GM19238 (cell line): ENCODE results near the gene RNF180.
"Not testable (repeated sequence)": the region's sequence is repeated elsewhere in the genome, so short reads cannot be mapped to it uniquely, and the experiment has no call there.

Source experiments
- DNase-seq: peaks from one replicate; pipeline ENCODE4 v3.0.0; 2011; ENCODE audit warnings: low spot score; ENCODE audit not compliant: insufficient read length

Gene RNF180

GRCh38 chr5:64347309-64347708, 181.7 kb downstream of the RNF180 start:
- no peak for DNase-seq

DNA sequence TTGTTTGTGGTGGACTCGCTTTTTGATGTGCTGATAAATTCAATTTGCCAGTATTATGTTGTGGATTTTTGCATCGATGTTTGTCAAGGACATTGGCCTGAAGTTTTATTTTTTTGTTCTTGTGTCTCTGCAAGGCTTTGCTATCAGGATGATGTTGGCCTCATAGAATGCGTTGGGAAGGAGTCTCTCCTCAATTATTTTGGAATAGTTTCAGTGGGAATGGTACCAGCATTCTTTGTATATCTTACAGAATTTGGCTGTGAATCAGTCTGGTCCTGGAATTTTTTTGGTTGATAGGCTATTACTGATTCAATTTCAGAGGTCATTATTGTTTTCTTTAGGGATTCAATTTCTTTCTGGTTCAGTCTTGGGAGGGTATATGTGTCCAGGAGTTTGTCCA, 198.8 kb downstream of the RNF180 start:
- no peak for DNase-seq

- peak; percentile 1 for DNase-seq
Measured at GRCh38 chr5:64384765-64385164, 219.1 kb downstream of the RNF180 start.

DNA sequence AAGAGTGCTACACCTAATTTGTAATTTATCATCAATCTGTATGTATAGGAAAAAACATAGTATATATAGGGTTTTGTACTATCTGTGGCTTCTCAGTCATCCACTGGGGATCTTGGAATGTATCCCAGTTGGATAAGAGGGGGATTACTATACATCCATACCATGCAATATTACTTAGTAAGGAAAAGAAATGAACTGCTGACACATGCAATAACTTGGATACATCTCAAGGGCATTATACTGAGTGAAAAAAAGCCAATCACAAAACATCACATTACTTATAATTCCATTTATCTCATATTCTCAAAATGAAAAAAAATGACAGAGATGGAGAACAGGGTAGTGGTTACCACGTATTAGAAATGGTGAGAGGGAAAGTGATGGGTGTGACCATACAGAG, 231.9 kb downstream of the RNF180 start:
- DNase-seq: no peak

DNA sequence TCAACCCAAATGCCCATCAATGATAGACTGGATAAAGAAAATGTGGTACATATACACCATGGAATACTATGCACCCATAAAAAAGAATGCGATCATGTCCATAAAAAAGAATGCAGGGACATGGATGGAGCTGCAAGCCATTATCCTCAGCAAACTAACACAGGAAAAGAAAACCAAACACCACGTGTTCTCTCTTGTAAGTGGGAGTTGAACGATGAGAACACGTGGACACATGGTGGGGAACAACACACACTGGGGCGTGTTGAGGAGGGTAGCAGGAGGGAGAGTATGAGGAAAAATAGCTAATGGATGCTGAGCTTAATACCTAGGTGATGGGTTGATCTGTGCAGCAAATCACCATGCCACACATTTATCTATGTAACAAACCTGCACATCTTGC, 233.1 kb downstream of the RNF180 start:
- DNase-seq: not testable (repeated sequence)

GRCh38 chr5:64407103-64407825, 241.6 kb downstream of the RNF180 start:
- not testable (repeated sequence) for DNase-seq

GRCh38 chr5:64417390-64417789, 251.7 kb downstream of the RNF180 start:
- no peak for DNase-seq

DNA sequence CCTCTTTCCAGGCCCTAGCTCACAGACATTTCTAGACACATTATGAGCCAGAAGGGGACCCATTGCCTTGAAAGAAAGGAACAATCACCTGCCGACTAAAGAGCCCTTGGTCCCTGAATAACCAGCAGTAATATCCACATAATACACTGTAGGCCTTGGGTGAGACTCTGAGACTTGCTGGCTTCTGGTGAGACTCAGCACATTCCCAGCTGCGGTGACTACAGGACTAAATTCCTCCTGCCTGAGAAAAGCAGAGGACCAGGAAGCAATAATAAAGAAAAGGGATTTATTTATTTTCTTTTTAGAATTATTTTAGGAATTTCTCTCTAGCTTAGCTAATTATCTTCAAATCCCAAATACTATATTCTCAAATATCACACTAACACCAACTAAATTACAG, 252.4 kb downstream of the RNF180 start:
- DNase-seq: no peak
